Activated B cell treated with CpG ODN at 0.5 μM for 24 hours (primary cell): ENCODE data around the gene CABP4. TPM values are rescaled to one million over a fixed set of nuclear protein-coding genes. Genes with fewer than 3 reads are reported as not detected.
A peak's percentile ranks its signal among the peaks of the same experiment; 100 is the strongest.

ENCODE experiments used
- ATAC-seq: fragments of 200-7000 bp; cut with Tn5 transposase; one replicate; pipeline ENCODE4 v1.10.0; 2021; ENCODE audit warnings: low read depth, mild to moderate bottlenecking, moderate library complexity
- CTCF ChIA-PET: fragments of 350-600 bp; sonication (Branson Sonifier 250); formaldehyde crosslinking; loops from one replicate; lab custom pipeline; 2021; ENCODE audit warnings: antibody characterized with exemption; lab: Charles Lee
- POLR2A ChIA-PET: fragments of 350-600 bp; sonication (Branson Sonifier 250); formaldehyde crosslinking; loops from one replicate; lab custom pipeline; 2021; ENCODE audit warnings: antibody characterized with exemption; lab: Charles Lee
- DNase-seq: peaks from one replicate; pipeline ENCODE4 v3.0.0; 2022
- H3K27ac Mint-ChIP-seq: one replicate; pipeline ENCODE4 v1.8.0; 2020; ENCODE audit warnings: mixed read lengths
- H3K27me3 Mint-ChIP-seq: one replicate; pipeline ENCODE4 v1.8.0; 2021; ENCODE audit warnings: mixed read lengths
- H3K36me3 Mint-ChIP-seq: one replicate; pipeline ENCODE4 v1.8.0; 2021; ENCODE audit warnings: low read depth, mixed read lengths
- H3K4me1 Mint-ChIP-seq: one replicate; pipeline ENCODE4 v1.8.0; 2021; ENCODE audit warnings: mixed read lengths
- H3K4me3 Mint-ChIP-seq: one replicate; pipeline ENCODE4 v1.8.0; 2020; ENCODE audit warnings: mild to moderate bottlenecking, mixed read lengths
- H3K9me3 Mint-ChIP-seq: one replicate; pipeline ENCODE4 v1.8.0; 2020; ENCODE audit warnings: mixed read lengths
- CTCF ChIP-seq: fragments of 200-600 bp; IDR thresholded peaks from one replicate; pipeline ENCODE4 v1.8.0; 2022; ENCODE audit warnings: antibody characterized with exemption, mild to moderate bottlenecking
- intact Hi-C: fragments of 100-400 bp; cut with micrococcal nuclease; formaldehyde crosslinking; loops from one replicate; pipeline ENCODE4 v1.15.1; 2024
- total RNA-seq: library from RNA; stranded (reverse); gene quantifications from 2 replicates; pipeline ENCODE4 v1.2.3, GENCODE V29; 2022

The CABP4 gene
- total RNA-seq, 1 donor from 2014 or later, result 3.0 TPM

DNA sequence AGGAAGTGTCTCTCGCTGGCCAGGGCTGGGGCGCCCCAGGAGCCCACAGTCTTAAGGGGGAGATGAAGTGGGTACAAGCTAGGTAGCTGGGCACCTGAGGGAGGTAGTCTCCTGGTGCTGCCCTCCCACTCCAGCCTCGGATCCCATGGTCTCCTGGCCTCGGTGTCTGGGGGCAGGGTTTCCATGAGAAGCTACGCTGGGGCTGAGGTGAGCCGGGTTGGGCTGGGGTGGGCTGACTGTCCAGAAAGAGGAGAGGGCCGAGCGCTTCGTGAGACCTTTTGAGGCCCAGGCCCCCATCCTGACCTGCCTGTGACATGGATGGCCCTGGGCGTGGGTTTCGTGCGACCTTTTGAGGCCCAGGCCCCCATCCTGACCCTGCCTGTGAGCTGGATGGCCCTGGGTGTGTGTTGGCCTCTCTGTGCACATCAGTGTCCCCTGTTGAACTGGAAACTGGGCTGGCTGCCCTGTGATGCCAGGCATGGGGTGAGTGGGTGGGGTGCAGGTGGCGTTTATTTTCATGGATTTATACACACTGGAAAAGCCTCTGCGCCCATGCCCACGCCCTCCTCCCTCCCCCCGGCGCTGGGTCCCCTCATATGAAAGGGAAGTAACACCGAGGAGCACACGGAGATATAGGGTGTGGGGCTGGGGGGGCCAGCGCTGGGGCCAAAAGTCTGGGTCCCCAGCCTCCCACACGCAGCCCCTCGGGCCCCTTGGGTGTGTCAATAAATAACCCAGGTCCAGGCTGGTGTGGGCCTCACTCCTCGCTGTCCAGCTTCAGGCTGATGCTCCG lies 36.3 kb downstream of the CABP4 start:
- POLR2A ChIA-PET, result interaction anchor here (0.6 to 11.1 kb wide), 5 partner anchors 9 to 90 kb away, joined by 3 to 189 read pairs (median 3); partner anchors contain the start of genes AIP, PPP1CA and PTPRCAP
- intact Hi-C loops, result no loop called here
- Mint-ChIP-seq H3K9me3 (no peaks in the 10 kb centered on the region), H3K4me3 (no peak overlapping the region), H3K27me3 (no peaks in the 10 kb centered on the region), H3K27ac (no peak overlapping the region), H3K36me3 (peaks cover 81% of the 10 kb centered on the region), H3K4me1 (peaks cover 19% of the 10 kb centered on the region)
- DNase-seq (no peak), ATAC-seq (no peak)
- no peak for TF ChIP-seq CTCF
- CTCF ChIA-PET, result no interaction called here

GRCh38 chr11:67492069-67492727 lies 37.0 kb downstream of the CABP4 start:
- Mint-ChIP-seq H3K27me3 (no peaks in the 10 kb centered on the region), H3K9me3 (no peaks in the 10 kb centered on the region), H3K4me3 (no peak overlapping the region), H3K4me1 (peaks cover 11% of the 10 kb centered on the region), H3K27ac (no peak overlapping the region), H3K36me3 (peaks cover 82% of the 10 kb centered on the region)
- no peak for TF ChIP-seq CTCF
- POLR2A ChIA-PET, result interaction anchor here (0.6 to 1.8 kb wide), 5 partner anchors 13 to 80 kb away, joined by 3 read pairs; partner anchors contain the start of gene PITPNM1
- no peak for DNase-seq
- intact Hi-C loops, result no loop called here
- ATAC-seq, result no peak
- CTCF ChIA-PET, result no interaction called here

DNA sequence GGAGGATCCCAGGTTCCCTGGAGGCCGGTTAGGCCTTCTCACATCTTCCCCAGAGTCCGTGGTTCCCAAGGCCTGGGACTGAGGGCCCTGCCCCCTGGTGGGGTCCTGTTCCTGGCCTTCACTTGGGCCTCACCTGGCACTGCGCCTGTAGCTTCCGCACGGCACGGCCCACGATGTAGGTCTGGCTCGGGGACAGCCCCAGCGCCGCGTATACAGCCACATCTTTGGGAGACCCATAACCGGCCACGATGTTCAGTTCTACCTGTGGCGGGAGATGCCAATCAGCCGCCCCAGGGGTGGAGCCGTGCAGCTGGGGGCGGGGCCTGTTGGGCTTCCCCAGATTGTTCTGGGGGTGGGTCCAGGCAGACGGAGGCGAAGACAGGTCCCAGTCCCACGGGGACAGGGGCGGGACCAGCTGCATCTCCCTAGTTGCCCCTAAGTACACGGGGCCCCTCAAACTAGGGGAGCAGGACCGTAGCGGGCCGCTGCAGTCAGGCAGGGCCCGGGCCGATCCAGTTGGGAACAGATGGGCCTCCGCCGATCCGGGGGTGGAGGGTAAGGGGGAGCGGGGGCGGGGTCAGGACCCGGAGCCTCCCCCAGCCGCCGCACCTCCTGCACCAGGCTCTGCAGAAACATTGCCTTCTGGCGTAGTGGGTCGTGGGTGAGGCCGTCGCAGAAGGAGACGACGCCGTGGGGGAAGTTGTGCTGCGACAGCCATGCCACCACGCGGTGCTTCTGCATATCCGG lies 37.8 kb downstream of the CABP4 start:
- POLR2A ChIA-PET, result interaction anchor here (0.6 to 1.8 kb wide), 6 partner anchors 12 to 130 kb away, joined by 3 to 8 read pairs (median 3); partner anchors contain the start of gene PITPNM1
- Mint-ChIP-seq H3K27ac (no peak overlapping the region), H3K9me3 (no peaks in the 10 kb centered on the region), H3K36me3 (peaks cover 82% of the 10 kb centered on the region), H3K4me3 (no peak overlapping the region), H3K4me1 (peaks cover 4% of the 10 kb centered on the region), H3K27me3 (no peaks in the 10 kb centered on the region)
- CTCF ChIA-PET, result no interaction called here
- DNase-seq (no peak), ATAC-seq (peak; percentile 36)
- no peak for TF ChIP-seq CTCF
- intact Hi-C loops, result no loop called here

GRCh38 chr11:67493548-67494370 lies 38.6 kb downstream of the CABP4 start:
- intact Hi-C loops, result no loop called here
- H3K4me3 Mint-ChIP-seq, result no peak overlapping the region
- no peaks in the 10 kb centered on the region for H3K4me1 Mint-ChIP-seq
- H3K36me3 Mint-ChIP-seq, result peaks cover 82% of the 10 kb centered on the region
- no peak for ATAC-seq
- no peak for DNase-seq
- ChIA-PET POLR2A (interaction anchor here (0.6 to 1.5 kb wide), 5 partner anchors 11 to 131 kb away, joined by 3 to 9 read pairs (median 5); partner anchors contain the start of gene AIP), CTCF (no interaction called here)
- H3K27me3 Mint-ChIP-seq, result no peaks in the 10 kb centered on the region
- H3K27ac Mint-ChIP-seq, result no peak overlapping the region
- no peaks in the 10 kb centered on the region for H3K9me3 Mint-ChIP-seq
- no peak for TF ChIP-seq CTCF
